KOPT-K1 (cell line): ENCODE measurements around the gene TSEN54.

Experiments used
- H3K27ac ChIP-seq: fragments of 200-600 bp; sonication (generic); 2 replicates; pipeline ENCODE4 v1.5.1; 2016; ENCODE audit warnings: antibody characterized with exemption, mild to moderate bottlenecking, low read depth, low read length; ENCODE audit not compliant: poor library complexity, severe bottlenecking
- H3K36me3 ChIP-seq: fragments of 200-600 bp; sonication (generic); 2 replicates; pipeline ENCODE4 v1.5.1; 2017; ENCODE audit warnings: antibody characterized with exemption, mild to moderate bottlenecking, low read length, moderate library complexity; ENCODE audit not compliant: insufficient read depth
- H3K9me3 ChIP-seq: fragments of 200-600 bp; sonication (generic); 2 replicates; pipeline ENCODE4 v1.5.1; 2017; ENCODE audit warnings: antibody characterized with exemption, low read length, mild to moderate bottlenecking; ENCODE audit not compliant: insufficient read depth, poor library complexity, severe bottlenecking

Gene TSEN54

GRCh38 chr17:75482098-75482942 lies 34.0 kb upstream of the TSEN54 start:
- Histone ChIP-seq H3K9me3 (no peaks in the 10 kb centered on the region), H3K27ac (no peak overlapping the region), H3K36me3 (peaks cover 14% of the 10 kb centered on the region; the same call in 1 of the 2 replicates)

- H3K27ac ChIP-seq, result no peak overlapping the region
- peaks cover 16% of the 10 kb centered on the region; the same call in 1 of the 2 replicates for H3K36me3 ChIP-seq
Measured at GRCh38 chr17:75485688-75486087, 30.6 kb upstream of the TSEN54 start.

GRCh38 chr17:75486151-75486550 lies 30.2 kb upstream of the TSEN54 start:
- Histone ChIP-seq H3K27ac (peak overlapping the region; percentile 86), H3K9me3 (no peaks in the 10 kb centered on the region), H3K36me3 (peaks cover 16% of the 10 kb centered on the region; the same call in 1 of the 2 replicates)

More at GRCh38 chr17:75485688-75486087, 30.6 kb upstream of the TSEN54 start:
- no peaks in the 10 kb centered on the region for H3K9me3 ChIP-seq

DNA sequence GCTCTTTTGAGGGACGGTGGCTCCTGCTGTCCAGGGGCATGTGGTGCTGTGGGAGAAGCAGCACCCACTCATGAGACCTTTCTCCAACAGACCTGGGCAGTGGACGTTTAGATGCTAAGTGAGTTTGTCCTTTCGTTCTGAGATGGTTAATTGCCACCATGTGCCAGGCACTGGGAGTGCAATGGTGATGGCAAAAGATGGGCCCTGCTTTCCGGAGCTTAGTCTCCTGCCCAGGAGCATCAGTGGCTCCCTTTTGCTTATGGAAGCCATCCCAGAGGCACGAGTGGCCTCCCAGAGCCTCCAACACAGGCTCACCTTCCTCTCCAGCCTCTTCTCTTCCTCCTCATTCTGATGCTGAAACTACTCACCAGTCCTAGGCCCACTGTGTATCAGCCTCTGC lies 29.4 kb upstream of the TSEN54 start:
- Histone ChIP-seq H3K9me3 (no peaks in the 10 kb centered on the region), H3K27ac (peak overlapping the region; percentile 86), H3K36me3 (peaks cover 21% of the 10 kb centered on the region)

DNA sequence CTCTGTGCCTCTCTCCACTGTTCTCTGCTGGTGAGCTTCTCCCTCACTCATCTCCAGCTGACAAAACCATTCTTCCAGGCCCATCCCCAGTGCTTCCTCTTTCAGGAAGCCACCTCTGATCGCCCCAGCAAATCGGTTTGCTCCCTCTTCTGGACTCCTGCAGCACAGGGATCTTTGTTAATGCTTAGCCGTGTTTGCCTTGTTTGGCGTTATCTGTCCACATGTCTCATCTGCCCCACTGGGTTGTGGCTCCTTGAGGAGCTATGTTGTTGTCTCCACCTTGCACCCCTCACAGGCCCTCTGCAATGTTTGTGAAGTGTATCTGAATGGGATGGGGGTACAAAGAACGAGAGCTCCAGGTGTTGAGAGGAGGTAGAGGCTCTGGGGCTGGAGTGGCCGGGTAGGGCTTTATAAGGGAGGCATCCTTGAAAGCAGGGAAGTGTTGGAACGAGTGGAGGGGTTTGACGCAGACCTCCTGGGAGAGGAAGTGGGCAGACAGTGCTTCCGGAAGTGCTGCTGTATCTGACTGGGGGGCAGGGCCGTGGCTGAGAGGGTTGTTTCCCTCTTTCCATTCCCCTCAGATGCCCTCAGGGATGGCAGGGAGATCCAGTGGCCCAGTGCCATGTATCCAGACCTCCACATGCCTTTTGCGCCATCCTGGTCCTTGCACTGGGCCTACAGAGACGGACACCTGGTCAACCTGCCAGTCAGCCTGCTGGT lies 28.8 kb upstream of the TSEN54 start:
- H3K9me3 ChIP-seq, result no peaks in the 10 kb centered on the region
- peaks cover 27% of the 10 kb centered on the region for H3K36me3 ChIP-seq
- H3K27ac ChIP-seq, result peak overlapping the region; percentile 86

DNA sequence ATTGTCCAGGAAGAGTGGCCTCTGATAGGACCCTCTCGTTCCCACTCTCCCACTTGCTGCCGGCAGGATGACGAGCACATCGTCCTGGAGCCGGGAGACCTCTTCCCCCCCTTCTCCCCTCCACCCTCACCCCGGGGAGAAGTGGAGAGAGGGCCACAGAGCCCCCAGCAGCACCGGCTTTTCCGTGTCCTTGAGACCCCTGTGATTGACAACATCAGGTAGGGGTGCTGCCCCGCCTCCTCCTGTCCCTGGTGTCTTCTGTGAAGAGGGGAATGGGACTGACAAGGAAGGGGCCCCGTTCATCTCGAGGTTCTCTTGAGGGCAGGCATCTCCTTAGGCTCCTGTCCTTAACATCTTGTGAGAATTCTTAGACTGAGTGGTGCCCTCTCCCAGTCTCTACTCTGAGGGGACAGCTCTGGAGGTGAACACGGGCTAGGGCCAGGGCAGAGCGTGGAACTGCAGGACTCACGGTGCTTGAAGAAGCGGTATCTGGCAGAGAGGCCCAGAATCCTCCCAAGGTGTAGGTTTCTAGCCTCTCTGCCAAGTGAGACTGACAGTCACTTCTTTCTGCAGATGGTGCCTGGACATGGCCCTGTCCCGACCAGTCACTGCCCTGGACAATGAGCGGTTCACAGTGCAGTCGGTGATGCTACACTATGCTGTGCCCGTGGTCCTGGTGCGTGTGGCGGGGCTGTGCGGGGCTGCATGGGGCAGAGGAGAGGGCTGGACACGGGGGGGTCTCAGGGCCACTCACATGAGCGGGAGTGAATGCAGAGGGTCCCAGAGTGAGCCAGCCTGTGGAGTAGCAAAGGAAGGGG lies 27.4 kb upstream of the TSEN54 start:
- Histone ChIP-seq H3K36me3 (peaks cover 40% of the 10 kb centered on the region), H3K9me3 (no peaks in the 10 kb centered on the region), H3K27ac (peak overlapping the region; percentile 86)

DNA sequence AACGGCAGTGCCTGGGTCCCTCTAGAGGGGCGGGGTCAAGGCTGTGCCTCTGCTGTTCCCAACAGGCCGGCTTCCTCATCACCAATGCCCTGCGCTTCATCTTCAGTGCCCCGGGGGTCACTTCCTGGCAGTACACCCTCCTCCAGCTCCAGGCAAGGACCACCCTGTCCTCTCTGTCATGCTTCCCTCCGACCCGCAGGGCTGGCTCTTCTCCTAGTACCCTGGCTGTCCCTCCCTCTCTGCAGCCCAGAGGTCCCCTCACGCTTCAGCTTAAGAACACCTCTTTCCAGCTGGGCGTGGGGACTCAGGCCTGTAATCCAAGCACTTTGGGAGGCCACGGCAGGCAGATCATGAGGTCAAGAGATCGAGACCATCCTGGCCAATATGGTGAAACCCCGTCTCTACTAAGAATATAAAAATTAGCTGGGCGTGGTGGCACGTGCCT lies 26.8 kb upstream of the TSEN54 start:
- peak overlapping the region; percentile 86 for H3K27ac ChIP-seq
- peaks cover 47% of the 10 kb centered on the region for H3K36me3 ChIP-seq
- no peaks in the 10 kb centered on the region for H3K9me3 ChIP-seq

DNA sequence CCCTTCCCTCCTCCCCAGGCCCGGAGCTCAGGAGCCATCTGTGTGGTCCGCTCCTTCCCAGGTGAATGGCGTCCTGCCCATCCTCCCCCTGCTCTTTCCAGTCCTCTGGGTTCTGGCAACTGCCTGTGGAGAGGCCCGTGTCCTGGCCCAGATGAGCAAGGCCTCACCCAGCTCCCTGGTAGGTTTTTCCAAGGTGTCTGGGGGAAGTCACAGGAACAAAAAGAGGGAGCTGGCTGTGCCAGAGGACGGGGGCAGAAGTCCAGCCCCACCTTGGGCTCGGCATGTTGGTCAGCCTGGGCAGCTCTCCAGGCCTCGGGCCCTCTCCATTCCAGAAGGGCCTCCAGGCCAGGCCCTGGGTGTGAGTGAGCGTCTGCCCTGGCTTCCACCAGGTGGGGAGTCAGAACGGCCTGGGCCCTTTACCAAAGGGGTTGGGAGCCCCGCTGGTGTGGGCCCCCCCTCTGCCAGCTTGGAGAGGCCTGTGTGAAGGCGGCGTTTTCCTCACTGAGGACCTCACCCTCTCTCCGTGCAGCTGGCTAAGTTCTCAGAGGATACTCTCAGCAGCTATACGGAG lies 26.1 kb upstream of the TSEN54 start:
- Histone ChIP-seq H3K36me3 (peaks cover 54% of the 10 kb centered on the region), H3K9me3 (no peaks in the 10 kb centered on the region), H3K27ac (no peak overlapping the region)

DNA sequence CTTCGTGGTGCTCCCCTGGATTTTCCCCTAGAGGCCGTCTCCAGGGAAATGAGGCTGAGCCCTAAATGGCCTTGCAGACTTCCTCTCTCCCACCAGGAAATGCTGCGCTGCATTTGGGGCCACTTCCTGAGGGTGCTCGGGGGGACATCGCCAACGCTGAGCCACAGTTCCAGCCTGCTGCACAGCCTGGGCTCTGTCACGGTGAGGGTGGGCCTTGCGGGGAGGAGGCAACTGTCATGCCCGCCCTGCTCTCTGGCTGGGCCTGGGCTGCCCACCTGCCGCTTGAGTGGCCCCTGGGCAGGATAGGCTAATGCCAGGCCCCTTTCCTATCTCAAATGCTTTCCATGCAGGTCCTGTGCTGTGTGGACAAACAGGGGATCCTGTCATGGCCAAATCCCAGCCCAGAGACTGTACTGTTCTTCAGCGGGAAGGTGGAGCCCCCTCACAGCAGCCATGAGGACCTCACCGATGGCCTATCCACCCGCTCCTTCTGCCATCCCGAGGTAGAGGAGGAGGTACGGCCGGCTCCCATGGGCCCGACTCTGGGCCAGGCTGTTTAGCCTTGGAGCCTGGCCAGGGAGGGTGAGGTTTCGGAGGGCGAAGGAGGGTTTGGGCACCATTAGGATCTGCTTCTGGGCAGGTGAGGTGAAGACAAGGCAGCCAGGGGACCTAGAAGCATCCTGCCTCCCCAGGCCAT lies 25.2 kb upstream of the TSEN54 start:
- H3K36me3 ChIP-seq, result peaks cover 62% of the 10 kb centered on the region
- H3K9me3 ChIP-seq, result no peaks in the 10 kb centered on the region
- H3K27ac ChIP-seq, result no peak overlapping the region

GRCh38 chr17:75491680-75492079 lies 24.6 kb upstream of the TSEN54 start:
- H3K27ac ChIP-seq, result no peak overlapping the region
- peaks cover 68% of the 10 kb centered on the region for H3K36me3 ChIP-seq

DNA sequence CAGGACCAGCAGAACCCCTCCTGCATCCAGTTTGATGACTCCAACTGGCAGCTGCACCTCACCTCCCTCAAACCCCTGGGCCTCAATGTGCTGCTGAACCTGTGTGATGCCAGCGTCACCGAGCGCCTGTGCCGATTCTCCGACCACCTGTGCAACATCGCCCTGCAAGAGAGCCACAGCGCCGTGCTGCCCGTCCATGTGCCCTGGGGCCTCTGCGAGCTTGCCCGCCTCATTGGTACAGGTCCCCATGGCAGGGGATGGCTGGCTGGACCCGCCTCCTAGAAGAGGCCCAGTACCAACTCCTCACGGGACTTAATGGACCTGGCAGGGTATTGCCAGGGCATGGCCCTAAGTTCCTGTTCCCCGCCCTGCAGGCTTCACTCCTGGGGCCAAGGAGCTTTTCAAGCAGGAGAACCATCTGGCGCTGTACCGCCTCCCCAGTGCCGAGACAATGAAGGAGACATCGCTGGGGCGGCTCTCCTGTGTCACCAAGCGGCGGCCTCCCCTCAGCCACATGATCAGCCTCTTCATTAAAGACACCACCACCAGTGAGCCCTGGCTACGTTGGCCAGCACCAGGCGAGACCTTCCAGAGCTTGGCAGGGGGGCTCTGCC lies 23.7 kb upstream of the TSEN54 start:
- Histone ChIP-seq H3K9me3 (no peaks in the 10 kb centered on the region), H3K36me3 (peaks cover 78% of the 10 kb centered on the region), H3K27ac (no peak overlapping the region)

More at GRCh38 chr17:75491680-75492079, 24.6 kb upstream of the TSEN54 start:
- H3K9me3 ChIP-seq, result no peaks in the 10 kb centered on the region

DNA sequence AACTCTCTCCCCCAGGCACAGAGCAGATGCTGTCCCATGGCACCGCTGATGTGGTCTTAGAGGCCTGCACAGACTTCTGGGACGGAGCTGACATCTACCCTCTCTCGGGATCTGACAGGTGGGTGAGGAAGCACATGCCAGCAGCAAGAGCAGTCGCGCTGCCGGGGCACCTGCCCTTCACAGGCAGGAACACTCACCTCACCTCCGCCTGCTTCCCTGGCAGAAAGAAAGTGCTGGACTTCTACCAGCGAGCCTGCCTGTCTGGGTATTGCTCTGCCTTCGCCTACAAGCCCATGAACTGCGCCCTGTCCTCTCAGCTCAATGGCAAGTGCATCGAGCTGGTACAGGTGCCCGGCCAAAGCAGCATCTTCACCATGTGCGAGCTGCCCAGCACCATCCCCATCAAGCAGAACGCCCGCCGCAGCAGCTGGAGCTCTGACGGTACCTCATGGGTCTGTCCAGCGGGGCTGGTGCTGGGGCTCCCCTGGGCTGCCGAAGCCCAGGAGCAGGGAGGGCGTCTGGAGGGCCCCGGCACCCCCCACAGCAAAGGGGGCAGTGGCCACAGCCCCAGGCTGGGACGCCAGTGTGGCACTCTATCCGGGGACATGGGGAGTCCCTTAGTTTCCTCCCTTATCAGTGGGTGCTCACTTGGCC lies 22.7 kb upstream of the TSEN54 start:
- H3K27ac ChIP-seq, result no peak overlapping the region
- no peaks in the 10 kb centered on the region for H3K9me3 ChIP-seq
- peaks cover 87% of the 10 kb centered on the region for H3K36me3 ChIP-seq

DNA sequence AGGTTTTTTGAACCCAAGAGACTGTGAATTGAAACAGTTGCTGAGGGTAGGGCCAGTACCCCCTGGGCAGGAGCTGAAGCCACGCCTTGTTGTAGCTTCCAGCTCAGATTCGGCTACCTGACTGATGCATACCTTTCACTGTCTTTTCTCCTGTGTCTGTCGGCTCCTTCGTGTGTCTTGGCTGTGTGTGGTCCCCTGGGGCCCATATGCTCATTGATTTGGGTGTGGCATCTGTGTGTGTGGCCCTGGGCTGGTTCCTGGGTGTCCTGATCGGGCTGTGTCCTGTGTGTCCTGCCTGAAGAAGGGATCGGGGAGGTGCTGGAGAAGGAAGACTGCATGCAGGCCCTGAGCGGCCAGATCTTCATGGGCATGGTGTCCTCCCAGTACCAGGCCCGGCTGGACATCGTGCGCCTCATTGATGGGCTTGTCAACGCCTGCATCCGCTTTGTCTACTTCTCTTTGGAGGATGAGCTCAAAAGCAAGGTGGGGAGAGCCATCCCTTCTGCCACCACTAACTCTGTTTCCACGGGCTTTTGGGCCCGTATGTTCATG lies 21.9 kb upstream of the TSEN54 start:
- H3K36me3 ChIP-seq, result peaks cover 95% of the 10 kb centered on the region
- no peak overlapping the region for H3K27ac ChIP-seq
- H3K9me3 ChIP-seq, result no peaks in the 10 kb centered on the region
